Heart right ventricle (tissue), 16 donors: Measurements from ENCODE around the gene WDR1. TPM values are rescaled to one million over a fixed set of nuclear protein-coding genes. Genes with fewer than 3 reads are reported as not detected.
A peak's percentile ranks its signal among the peaks of the same experiment; 100 is the strongest.

Experiments used
- ATAC-seq, 8 donors: fragments of 200-7000 bp; cut with Tn5 transposase; one replicate each; pipeline ENCODE4 v1.9.1; 2020; ENCODE audit warnings: mild to moderate bottlenecking in 8 of 8, moderate library complexity in 8 of 8, moderate number of reproducible peaks in 1 of 8
- DNase-seq, 2 donors: peaks; one replicate each; pipeline ENCODE4 v3.0.0-alpha.2; 2020
- H3K27ac ChIP-seq, 10 donors: fragments of 200-600 bp; sonication (generic) in 2 of 10; one replicate each; pipeline versions ENCODE4 v1.5.0 to v1.8.0; 2020 to 2022; ENCODE audit warnings: mild to moderate bottlenecking in 3 of 10
- H3K27me3 ChIP-seq, 7 donors: fragments of 200-600 bp; one replicate each; pipeline ENCODE4 v1.8.0; 2021 to 2022; ENCODE audit warnings: mild to moderate bottlenecking in 2 of 7
- H3K36me3 ChIP-seq, 9 donors: fragments of 200-600 bp; sonication (generic) in 1 of 9; one replicate each; pipeline versions ENCODE4 v1.5.0 to v1.8.0; 2020 to 2022; ENCODE audit warnings: mild to moderate bottlenecking in 2 of 9
- H3K4me1 ChIP-seq, 9 donors: fragments of 200-600 bp; sonication (generic) in 1 of 9; one replicate each; pipeline versions ENCODE4 v1.5.0 to v1.8.0; 2020 to 2022; ENCODE audit warnings: mild to moderate bottlenecking in 4 of 9
- H3K4me3 ChIP-seq, 10 donors: fragments of 200-600 bp; sonication (generic) in 2 of 10; one replicate each; pipeline versions ENCODE4 v1.5.0 to v1.8.0; 2020 to 2022; ENCODE audit warnings: mild to moderate bottlenecking in 7 of 10, moderate library complexity in 2 of 10
- H3K9me3 ChIP-seq, 11 donors: fragments of 200-600 bp in 10 of 11; sonication (generic) in 2 of 11; one replicate each; pipeline versions ENCODE4 v1.5.0 to v1.8.0; 2013 to 2022; ENCODE audit warnings: mild to moderate bottlenecking in 2 of 11, control low read depth in 1 of 11, moderate library complexity in 1 of 11
- CTCF ChIP-seq, 9 donors: fragments of 200-600 bp; sonication (generic) in 2 of 9; IDR thresholded peaks; one replicate each; pipeline versions ENCODE4 v1.5.0 to v1.8.0; 2021 to 2022; ENCODE audit warnings: antibody characterized with exemption in 9 of 9, mild to moderate bottlenecking in 5 of 9, moderate library complexity in 1 of 9
- WGBS, 2 donors: extraction: QIAGEN DNeasy Blood & Tissue Kit; methylation state at CpG; one replicate each; pipeline ENCODE4 v1.1.7; 2013; ENCODE audit warnings: inconsistent platforms in 1 of 2; 5-methylcytosine and 5-hydroxymethylcytosine counted together
- intact Hi-C, 10 donors: fragments of 100-400 bp; cut with DNase I; formaldehyde crosslinking; loops; one replicate each; pipeline versions ENCODE4 v1.11.1 to v1.14.2; 2022
- polyA plus RNA-seq, 2 donors: library from polyadenylated mRNA; stranded (reverse); fragments of 200-250 nt; gene quantifications; one replicate each; pipeline ENCODE4 v1.2.3, GENCODE V29; 2013
- total RNA-seq, 10 donors: library from RNA; stranded (reverse); fragmentation: NEBNext Ultra II Directional in 3 of 10; extraction: Animal tissue kit (Norgen Biotek cat#: 25700) in 3 of 10; gene quantifications; one replicate each; pipeline versions ENCODE4 v1.2.1 to v1.2.4, GENCODE V29; 2021 to 2023
- donor health status: Arrhythmogenic right ventricular cardiomyopathy.
- donor health status: ischemic (EF 13 %, LVEDD 7.1; RV severe dilation, severe dysfunction).
- donor health status: healthy with polysubstance abuse.
- donor health status: DM: no; HTN: yes; CAD: no.
- donor health status: DM: no; HTN: no; CAD: no.
- donor health status: ischemic (EF 25% LVEDD 6.9; RV normal size, moderate dysfunction).
- donor health status: ischemic (EF 25% LVEDD 5.7; RV mildly dilated, moderate dysfunction).
- donor health status: healthy.
- donor health status: DM: yes; HTN: yes; CAD: no.
- donor health status: Ischemic cardiomyopathy.
- donor health status: ischemic (EF 35%, LVEDD 5.7; RV mildly dilated, moderate dysfunction).
- donor health status: nonischemic (EF 11% LVEDD 7.7; RV severe dilation, severe dysfunction).
- donor health status: DM: yes; HTN: yes; CAD: no.
- donor health status: PGD.
- donor health status: ischemic (EF 29% LVEDD 5.4; RV normal size, mild dysfunction).
- donor health status: nonischemic (EF 23%, LVEDD 6.1; RV moderate dilation, normal function).

Gene WDR1
- total and polyA plus RNA-seq, 12 donors, result 51.9 to 302 (median 177) TPM

- no peak for DNase-seq
- Histone ChIP-seq H3K27me3 (no peaks in the 10 kb centered on the region), H3K4me1 (peaks cover 39 to 100% (median 87%) of the 10 kb centered on the region in 9 donors), H3K27ac (peak overlapping the region in 7 of 10 donors; percentile 5 to 83 (median 75)), H3K4me3 (no peak overlapping the region), H3K36me3 (peaks cover 0 to 85% (median 24%) of the 10 kb centered on the region in 9 donors), H3K9me3 (no peaks in the 10 kb centered on the region)
- no peak for TF ChIP-seq CTCF (IDR thresholded peaks at IDR 0.05)
- intact Hi-C loops, result loop anchor here in 1 of 10 donors (5.0 kb wide), 1 partner anchor 87 kb away; the partner anchor contains the start of gene SLC2A9
- WGBS, 2 donors, result 64 to 71% methylated on average over 17 of the region's 17 CpGs
- ATAC-seq, result no peak
Measured at GRCh38 chr4:10108818-10109783, 7.5 kb downstream of the WDR1 start.

- no peak for DNase-seq
- Histone ChIP-seq H3K4me1 (peaks cover 39 to 100% (median 87%) of the 10 kb centered on the region in 9 donors), H3K27ac (peak overlapping the region in 8 of 10 donors; percentile 5 to 83 (median 76)), H3K9me3 (no peaks in the 10 kb centered on the region), H3K4me3 (no peak overlapping the region), H3K27me3 (no peaks in the 10 kb centered on the region), H3K36me3 (peaks cover 0 to 85% (median 21%) of the 10 kb centered on the region in 9 donors)
- ATAC-seq, result peak in 1 of 8 donors; percentile 37
- WGBS, 2 donors, result 87 to 88% methylated on average over 6 of the region's 6 CpGs
- no peak for TF ChIP-seq CTCF (IDR thresholded peaks at IDR 0.05)
- intact Hi-C loops, result loop anchor here in 1 of 10 donors (5.0 kb wide), 1 partner anchor 86 kb away; the partner anchor contains the start of gene SLC2A9
Measured at GRCh38 chr4:10108391-10108790, 8.2 kb downstream of the WDR1 start.

- DNase-seq (no peak), ATAC-seq (peak in 6 of 8 donors; percentile 8 to 35 (median 21))
- no peaks in the 10 kb centered on the region for H3K9me3 ChIP-seq
- H3K27me3 ChIP-seq, result no peaks in the 10 kb centered on the region
- peak overlapping the region in 9 of 10 donors; percentile 50 to 83 (median 77) for H3K27ac ChIP-seq
- peaks cover 39 to 98% (median 89%) of the 10 kb centered on the region in 9 donors for H3K4me1 ChIP-seq
- no peak for TF ChIP-seq CTCF (IDR thresholded peaks at IDR 0.05)
- intact Hi-C loops, result loop anchor here in 1 of 10 donors (5.0 kb wide), 1 partner anchor 85 kb away; the partner anchor contains the start of gene SLC2A9
- WGBS, 2 donors, result 50 to 54% methylated on average over 19 of the region's 19 CpGs
- H3K4me3 ChIP-seq, result peak overlapping the region in 1 of 10 donors; percentile 16
- peaks cover 0 to 85% (median 12%) of the 10 kb centered on the region in 9 donors for H3K36me3 ChIP-seq
Measured at GRCh38 chr4:10107111-10108091, 9.2 kb downstream of the WDR1 start.
